HepG2 (cell line): ENCODE data around the gene EFNA2. TPM values are rescaled to one million over a fixed set of nuclear protein-coding genes. Genes with fewer than 3 reads are reported as not detected.
"Not testable (repeated sequence)": the region's sequence is repeated elsewhere in the genome, so short reads cannot be mapped to it uniquely, and the experiment has no call there.

Experiments
- GMEB1 ChIP-seq: sonication (generic); formaldehyde crosslinking; IDR thresholded peaks from 2 replicates; pipeline ENCODE4 v1.5.1; 2020; ENCODE audit warnings: missing genetic modification reagents, mild to moderate bottlenecking, borderline replicate concordance
- HNF1A ChIP-seq, 2 experiments: sonication (generic) in 1 of 2; formaldehyde crosslinking in 1 of 2; IDR thresholded peaks; 2 replicates each; pipeline versions ENCODE4 v1.4.0 to v1.6.1; 2016 to 2020; ENCODE audit warnings: borderline replicate concordance in 1 of 2, low read depth in 1 of 2, mild to moderate bottlenecking in 1 of 2, missing genetic modification reagents in 1 of 2
- IRF9 ChIP-seq: sonication (generic); formaldehyde crosslinking; IDR thresholded peaks from 2 replicates; pipeline ENCODE4 v1.8.0; 2022; ENCODE audit warnings: missing genetic modification reagents, mild to moderate bottlenecking, borderline replicate concordance
- LCORL ChIP-seq, 2 experiments: fragments of 450-650 bp in 1 of 2; sonication (generic) in 1 of 2; formaldehyde crosslinking in 1 of 2; IDR thresholded peaks; 2 replicates each; pipeline versions ENCODE4 v1.5.0 to v1.6.1; 2017 to 2020; ENCODE audit warnings: antibody characterized with exemption in 1 of 2, missing genetic modification reagents in 1 of 2
- MAX ChIP-seq: IDR thresholded peaks from 2 replicates; pipeline ENCODE4 v1.6.1; 2012; ENCODE audit warnings: inconsistent platforms
- NFE2L1 ChIP-seq: sonication (generic); formaldehyde crosslinking; IDR thresholded peaks from 2 replicates; pipeline ENCODE4 v1.4.0; 2020; ENCODE audit warnings: missing genetic modification reagents, mild to moderate bottlenecking, borderline replicate concordance
- NFKBIZ ChIP-seq: IDR thresholded peaks from 2 replicates; pipeline ENCODE4 v1.6.1; 2018; ENCODE audit warnings: missing genetic modification reagents, missing compliant biosample characterization
- POLR2G ChIP-seq: fragments of 200-400 bp; formaldehyde crosslinking; IDR thresholded peaks from 2 replicates; pipeline ENCODE4 v1.6.1; 2018; ENCODE audit warnings: mild to moderate bottlenecking, low read depth, low read length, moderate library complexity
- SOX13 ChIP-seq, 3 experiments: fragments of 450-650 bp in 1 of 3; sonication (generic) in 1 of 3; formaldehyde crosslinking in 1 of 3; IDR thresholded peaks in 2 of 3; conservative IDR thresholded peaks in 1 of 3; 2 replicates each; pipeline versions ENCODE4 v1.5.0 to v1.6.1; 2016 to 2020; ENCODE audit warnings: antibody characterized with exemption in 1 of 3, mild to moderate bottlenecking in 1 of 3, missing compliant biosample characterization in 1 of 3, missing genetic modification reagents in 1 of 3, moderate library complexity in 1 of 3
- SP5 ChIP-seq: IDR thresholded peaks from 2 replicates; pipeline ENCODE4 v1.6.1; 2016; ENCODE audit warnings: low read depth, borderline replicate concordance
- TCF7 ChIP-seq: sonication (generic); IDR thresholded peaks from 2 replicates; pipeline ENCODE4 v1.6.1; 2016; ENCODE audit warnings: antibody characterized with exemption, low read depth
- YEATS2 ChIP-seq: sonication (generic); formaldehyde crosslinking; IDR thresholded peaks from 2 replicates; pipeline ENCODE4 v1.4.0; 2020; ENCODE audit warnings: missing genetic modification reagents, borderline replicate concordance
- ZFP37 ChIP-seq: sonication (generic); formaldehyde crosslinking; IDR thresholded peaks from 2 replicates; pipeline ENCODE4 v1.4.0; 2020; ENCODE audit warnings: missing genetic modification reagents, borderline replicate concordance
- ZNF18 ChIP-seq: sonication (generic); formaldehyde crosslinking; IDR thresholded peaks from 2 replicates; pipeline ENCODE4 v1.8.0; 2022; ENCODE audit warnings: mild to moderate bottlenecking, missing genetic modification reagents; ENCODE audit not compliant: insufficient replicate concordance
- ZNF580 ChIP-seq: IDR thresholded peaks from 2 replicates; pipeline ENCODE4 v1.6.1; 2016; ENCODE audit warnings: low read depth, borderline replicate concordance
- ZNF598 ChIP-seq: sonication (generic); formaldehyde crosslinking; IDR thresholded peaks from 2 replicates; pipeline ENCODE4 v1.5.1; 2020; ENCODE audit warnings: mild to moderate bottlenecking, missing genetic modification reagents, borderline replicate concordance
- polyA plus RNA-seq, 8 experiments: library from polyadenylated mRNA; depleted of rRNA in 3 of 8; stranded (reverse) in 7 of 8; unstranded in 1 of 8; fragments of >200 nt; fragmentation: Illumina TruSeq in 4 of 8; extraction: Trizol in 4 of 8; gene quantifications; 2 replicates each; pipeline versions ENCODE4 v1.2.1 to v1.2.3, GENCODE V29; 2011 to 2016; ENCODE audit warnings: low read depth in 4 of 8, missing spikeins in 1 of 8, mixed read lengths in 1 of 8; ENCODE audit not compliant: insufficient read depth in 1 of 8
- total RNA-seq, 5 experiments: library from RNA; depleted of rRNA; stranded (reverse); fragments of >200 nt; fragmentation: Illumina TruSeq; extraction: Trizol; gene quantifications; 2 replicates each; pipeline ENCODE4 v1.2.3, GENCODE V29; 2016; ENCODE audit warnings: low read depth in 1 of 5

The EFNA2 gene
- total and polyA plus RNA-seq, 2 of the 13 experiments (the other 11 are each of a cell fraction or from before 2014, with no cell fraction given): 6.0 to 9.9 TPM

- not testable (repeated sequence) for TF ChIP-seq SOX13 (IDR thresholded peaks at IDR 0.05); LCORL (IDR thresholded peaks at IDR 0.05); HNF1A (IDR thresholded peaks at IDR 0.05; ENCODE audit: low read depth)
- TF ChIP-seq SOX13 (CRISPR knock-in tag; conservative IDR thresholded peaks at IDR 0.05 in 1 of 2, IDR thresholded peaks at IDR 0.05 in 1 of 2) (peak in 1 of 2 experiments; percentile 67; a peak in 1 of 4 replicates), ZNF18 (peak; percentile 95), LCORL (CRISPR knock-in tag; IDR thresholded peaks at IDR 0.05) (peak; percentile 89), SP5 (peak; percentile 67; the same call in 1 of the 2 replicates), GMEB1 (CRISPR knock-in tag) (peak; percentile 19; the same call in 1 of the 2 replicates), ZNF598 (CRISPR knock-in tag) (peak; percentile 72; the same call in 1 of the 2 replicates), IRF9 (CRISPR knock-in tag) (peak; percentile 64; the same call in 1 of the 2 replicates), NFE2L1 (CRISPR knock-in tag) (0 out of 2 replicates have a peak, but pooled peaks have one; percentile 24), ZFP37 (CRISPR knock-in tag) (0 out of 2 replicates have a peak, but pooled peaks have one; percentile 25), HNF1A (CRISPR knock-in tag; IDR thresholded peaks at IDR 0.05; ENCODE audit: borderline replicate concordance) (peak; percentile 54), MAX (peak; percentile 50), YEATS2 (CRISPR knock-in tag) (0 out of 2 replicates have a peak, but pooled peaks have one; percentile 24), ZNF580 (CRISPR knock-in tag) (0 out of 2 replicates have a peak, but pooled peaks have one; percentile 0), TCF7 (peak; percentile 16; the same call in 1 of the 2 replicates), POLR2G (peak; percentile 54), NFKBIZ (CRISPR knock-in tag) (0 out of 2 replicates have a peak, but pooled peaks have one; percentile 11)
These were observed 39.2 kb upstream of the EFNA2 start (continued) for GRCh38 chr19:1246265-1247087.
